HEK293 (cell line): ENCODE results near the gene CNTRL.
A peak's percentile ranks its signal among the peaks of the same experiment; 100 is the strongest.

ENCODE experiments used
- CTCF ChIA-PET: fragments of 350-600 bp; formaldehyde crosslinking; extraction: SDS; loops from one replicate; lab custom pipeline; 2021; ENCODE audit warnings: antibody characterized with exemption; lab: Yijun Ruan, JAX
- POLR2A ChIA-PET: fragments of 300-600 bp; formaldehyde crosslinking; extraction: SDS; loops from one replicate; lab custom pipeline; 2020; ENCODE audit warnings: antibody characterized with exemption, inconsistent platforms; lab: Yijun Ruan, JAX
- H3K27ac ChIP-seq: fragments of 200-500 bp; sonication (Bioruptor generic); 2 replicates; pipeline ENCODE4 v1.5.1; 2014; ENCODE audit warnings: low read depth, low read length, control low read depth, inconsistent platforms; ENCODE audit errors: extremely low read depth
- H3K36me3 ChIP-seq, 2 experiments: fragments of 200-500 bp in 1 of 2; sonication (Bioruptor generic) in 1 of 2; 1 replicate in 1 of 2; 2 replicates in 1 of 2; pipeline ENCODE4 v1.5.1; 2014 to 2017; ENCODE audit warnings: inconsistent platforms in 2 of 2, low read length in 2 of 2; ENCODE audit not compliant: control insufficient read depth in 2 of 2, insufficient read depth in 1 of 2
- H3K4me1 ChIP-seq: fragments of 200-500 bp; sonication (Bioruptor generic); 2 replicates; pipeline ENCODE4 v1.5.1; 2014; ENCODE audit warnings: mild to moderate bottlenecking, low read length, inconsistent platforms; ENCODE audit not compliant: control insufficient read depth, insufficient read depth
- H3K4me3 ChIP-seq: 2 replicates; pipeline ENCODE4 v1.5.1; 2011; ENCODE audit warnings: low read depth, mild to moderate bottlenecking, control low read depth, low read length, moderate library complexity
- H3K9me3 ChIP-seq: fragments of 200-500 bp; sonication (Bioruptor generic); 2 replicates; pipeline ENCODE4 v1.5.1; 2014; ENCODE audit warnings: low read depth, low read length, inconsistent platforms; ENCODE audit not compliant: control insufficient read depth, insufficient read depth
- GLIS1 ChIP-seq: fragments of 450-650 bp; formaldehyde crosslinking; IDR thresholded peaks from 2 replicates; pipeline ENCODE4 v1.5.1; 2016; ENCODE audit warnings: missing biosample characterization, missing genetic modification characterization
- PATZ1 ChIP-seq: fragments of 450-650 bp; formaldehyde crosslinking; IDR thresholded peaks from 2 replicates; pipeline ENCODE4 v1.5.1; 2016; ENCODE audit warnings: missing biosample characterization, missing genetic modification characterization
- REST ChIP-seq: fragments of 450-650 bp; formaldehyde crosslinking; IDR thresholded peaks from 2 replicates; pipeline ENCODE4 v1.5.1; 2016; ENCODE audit warnings: missing biosample characterization, missing genetic modification characterization
- ZIC2 ChIP-seq: fragments of 450-650 bp; formaldehyde crosslinking; IDR thresholded peaks from 2 replicates; pipeline ENCODE4 v1.5.1; 2016; ENCODE audit warnings: missing biosample characterization, missing genetic modification characterization
- ZNF146 ChIP-seq: fragments of 450-650 bp; formaldehyde crosslinking; IDR thresholded peaks from 2 replicates; pipeline ENCODE4 v1.5.1; 2016; ENCODE audit warnings: missing biosample characterization, missing genetic modification characterization
- ZNF202 ChIP-seq: fragments of 450-650 bp; formaldehyde crosslinking; IDR thresholded peaks from 2 replicates; pipeline ENCODE4 v1.5.1; 2016; ENCODE audit warnings: missing biosample characterization, missing genetic modification characterization, borderline replicate concordance
- ZNF214 ChIP-seq: fragments of 450-650 bp; formaldehyde crosslinking; IDR thresholded peaks from 2 replicates; pipeline ENCODE4 v1.5.1; 2017; ENCODE audit warnings: missing biosample characterization, mild to moderate bottlenecking, missing genetic modification characterization, borderline replicate concordance
- ZNF324 ChIP-seq: fragments of 450-650 bp; formaldehyde crosslinking; IDR thresholded peaks from 2 replicates; pipeline ENCODE4 v1.5.1; 2016; ENCODE audit warnings: missing biosample characterization, missing genetic modification characterization
- ZNF623 ChIP-seq: fragments of 450-650 bp; formaldehyde crosslinking; IDR thresholded peaks from 2 replicates; pipeline ENCODE4 v1.5.1; 2016; ENCODE audit warnings: missing biosample characterization, missing genetic modification characterization
- ZNF664 ChIP-seq: fragments of 450-650 bp; formaldehyde crosslinking; IDR thresholded peaks from 2 replicates; pipeline ENCODE4 v1.5.1; 2016; ENCODE audit warnings: missing biosample characterization, missing genetic modification characterization
- ZNF830 ChIP-seq: fragments of 450-650 bp; IDR thresholded peaks from 2 replicates; pipeline ENCODE4 v1.5.0; 2018; ENCODE audit warnings: missing biosample characterization, missing genetic modification characterization, low read depth, mild to moderate bottlenecking, moderate library complexity
- TF ChIP-seq, protein P1 (sequence below): fragments of 450-650 bp; IDR thresholded peaks from 2 replicates; pipeline ENCODE4 v1.5.1; 2018; ENCODE audit warnings: missing biosample characterization, missing genetic modification characterization
- TF ChIP-seq, protein P2 (sequence below): fragments of 450-650 bp; formaldehyde crosslinking; IDR thresholded peaks from 2 replicates; pipeline ENCODE4 v1.5.1; 2016; ENCODE audit warnings: missing biosample characterization, missing genetic modification characterization

CNTRL gene

GRCh38 chr9:121204121-121204520 is 129.4 kb downstream of the CNTRL start:
- Histone ChIP-seq H3K27ac (no peak overlapping the region), H3K9me3 (no peaks in the 10 kb centered on the region), H3K36me3 (no peaks in the 10 kb centered on the region), H3K4me1 (0 out of 2 replicates have a peak, but pooled peaks cover 4% of the 10 kb centered on the region), H3K4me3 (no peak overlapping the region)
- ChIA-PET CTCF (interaction anchor here (1.3 to 1.9 kb wide), 3 partner anchors 10 to 218 kb away, joined by 3 to 10 read pairs (median 3); no protein-coding TSS in a partner anchor), POLR2A (no interaction called here)
- TF ChIP-seq, protein P1, sequence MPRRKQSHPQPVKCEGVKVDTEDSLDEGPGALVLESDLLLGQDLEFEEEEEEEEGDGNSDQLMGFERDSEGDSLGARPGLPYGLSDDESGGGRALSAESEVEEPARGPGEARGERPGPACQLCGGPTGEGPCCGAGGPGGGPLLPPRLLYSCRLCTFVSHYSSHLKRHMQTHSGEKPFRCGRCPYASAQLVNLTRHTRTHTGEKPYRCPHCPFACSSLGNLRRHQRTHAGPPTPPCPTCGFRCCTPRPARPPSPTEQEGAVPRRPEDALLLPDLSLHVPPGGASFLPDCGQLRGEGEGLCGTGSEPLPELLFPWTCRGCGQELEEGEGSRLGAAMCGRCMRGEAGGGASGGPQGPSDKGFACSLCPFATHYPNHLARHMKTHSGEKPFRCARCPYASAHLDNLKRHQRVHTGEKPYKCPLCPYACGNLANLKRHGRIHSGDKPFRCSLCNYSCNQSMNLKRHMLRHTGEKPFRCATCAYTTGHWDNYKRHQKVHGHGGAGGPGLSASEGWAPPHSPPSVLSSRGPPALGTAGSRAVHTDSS (tag by site-specific recombination) = no peak
- TF ChIP-seq ZNF664 = 0 out of 2 replicates have a peak, but pooled peaks have one; percentile 9

- POLR2A ChIA-PET = no interaction called here
Observed at GRCh38 chr9:121204611-121205010, 129.9 kb downstream of the CNTRL start.

GRCh38 chr9:121206516-121207370 is 132.0 kb downstream of the CNTRL start:
- Histone ChIP-seq H3K36me3 (no peaks in the 10 kb centered on the region), H3K4me1 (no peaks in the 10 kb centered on the region), H3K4me3 (no peak overlapping the region), H3K9me3 (no peaks in the 10 kb centered on the region), H3K27ac (no peak overlapping the region)
- TF ChIP-seq ZIC2 (tag by site-specific recombination) (peak; percentile 88), REST (no peak), ZNF214 (tag by site-specific recombination) (no peak), GLIS1 (tag by site-specific recombination) (peak; percentile 86), ZNF324 (no peak)
- TF ChIP-seq, protein P2, sequence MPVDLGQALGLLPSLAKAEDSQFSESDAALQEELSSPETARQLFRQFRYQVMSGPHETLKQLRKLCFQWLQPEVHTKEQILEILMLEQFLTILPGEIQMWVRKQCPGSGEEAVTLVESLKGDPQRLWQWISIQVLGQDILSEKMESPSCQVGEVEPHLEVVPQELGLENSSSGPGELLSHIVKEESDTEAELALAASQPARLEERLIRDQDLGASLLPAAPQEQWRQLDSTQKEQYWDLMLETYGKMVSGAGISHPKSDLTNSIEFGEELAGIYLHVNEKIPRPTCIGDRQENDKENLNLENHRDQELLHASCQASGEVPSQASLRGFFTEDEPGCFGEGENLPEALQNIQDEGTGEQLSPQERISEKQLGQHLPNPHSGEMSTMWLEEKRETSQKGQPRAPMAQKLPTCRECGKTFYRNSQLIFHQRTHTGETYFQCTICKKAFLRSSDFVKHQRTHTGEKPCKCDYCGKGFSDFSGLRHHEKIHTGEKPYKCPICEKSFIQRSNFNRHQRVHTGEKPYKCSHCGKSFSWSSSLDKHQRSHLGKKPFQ = 0 out of 2 replicates have a peak, but pooled peaks have one; percentile 19
- CTCF ChIA-PET = interaction anchor here (0.7 to 3.5 kb wide), 6 partner anchors 13 to 195 kb away, joined by 3 to 14 read pairs (median 4); no protein-coding TSS in a partner anchor
- POLR2A ChIA-PET = interaction anchor here (0.6 kb wide), 1 partner anchor 1707 kb away, joined by 4 read pairs; no protein-coding TSS in a partner anchor

More at GRCh38 chr9:121204611-121205010, 129.9 kb downstream of the CNTRL start:
- Histone ChIP-seq H3K9me3 (no peaks in the 10 kb centered on the region), H3K27ac (no peak overlapping the region), H3K4me3 (no peak overlapping the region), H3K4me1 (no peaks in the 10 kb centered on the region), H3K36me3 (no peaks in the 10 kb centered on the region)
- TF ChIP-seq ZNF623 (tag by site-specific recombination) (no peak), ZNF146 (peak; percentile 86), ZNF202 (no peak), ZNF830 (no peak), PATZ1 (tag by site-specific recombination) (no peak)
- CTCF ChIA-PET = interaction anchor here (1.3 to 1.9 kb wide), 4 partner anchors 9 to 219 kb away, joined by 3 to 10 read pairs (median 3); no protein-coding TSS in a partner anchor
